Tibial nerve (tissue), 4 donors: ENCODE results near the gene AK2.

Experiments
- CTCF ChIP-seq, 5 experiments: fragments of 200-600 bp in 3 of 5; fragments of 450-650 bp in 2 of 5; sonication (generic) in 3 of 5; IDR thresholded peaks; one replicate each; pipeline ENCODE4 v1.5.1; 2016 to 2019; ENCODE audit warnings: antibody characterized with exemption in 5 of 5, mild to moderate bottlenecking in 3 of 5, moderate library complexity in 2 of 5
- EP300 ChIP-seq, 2 donors: sonication (generic); formaldehyde crosslinking; IDR thresholded peaks; one replicate each; pipeline ENCODE4 v1.6.1; 2017; ENCODE audit warnings: antibody characterized with exemption in 2 of 2, mild to moderate bottlenecking in 1 of 2
- POLR2A ChIP-seq, 2 donors: fragments of 450-650 bp; IDR thresholded peaks; one replicate each; pipeline ENCODE4 v1.6.1; 2017; ENCODE audit warnings: antibody characterized with exemption in 2 of 2, mild to moderate bottlenecking in 2 of 2, moderate library complexity in 2 of 2

- TF ChIP-seq POLR2A (IDR thresholded peaks at IDR 0.05), result no peak
- no peak for TF ChIP-seq EP300 (IDR thresholded peaks at IDR 0.05)
- TF ChIP-seq CTCF (IDR thresholded peaks at IDR 0.05), result no peak
These were observed 6.1 kb upstream of the AK2 start for GRCh38 chr1:33042831-33043230.
